Measurements from ENCODE around the gene NIPBL.
"Not testable (repeated sequence)": the region's sequence is repeated elsewhere in the genome, so short reads cannot be mapped to it uniquely, and the experiment has no call there.

The NIPBL gene

GRCh38 chr5:36876299-36876964, at the start of gene NIPBL:
NIPBL (plus strand) TSS chr5:36876769; CDS start chr5:36953697, 76,928 bp downstream.
- DNase-seq (ENCODE audit: low spot score), result peak; percentile 90
- no peak for TF ChIP-seq CTCF (IDR thresholded peaks at IDR 0.05; ENCODE audit: extremely low read depth, missing control alignments)

- no peak for DNase-seq (ENCODE audit: low spot score)
- no peak for TF ChIP-seq CTCF (IDR thresholded peaks at IDR 0.05; ENCODE audit: extremely low read depth, missing control alignments)
These were observed 44.3 kb upstream of the NIPBL start for GRCh38 chr5:36832274-36832673.

GRCh38 chr5:36836831-36837230, 39.7 kb upstream of the NIPBL start:
- DNase-seq (ENCODE audit: low spot score), result no peak

GRCh38 chr5:36839489-36840476, 36.8 kb upstream of the NIPBL start:
- no peak for DNase-seq (ENCODE audit: low spot score)
- no peak for TF ChIP-seq CTCF (IDR thresholded peaks at IDR 0.05; ENCODE audit: extremely low read depth, missing control alignments)

More at GRCh38 chr5:36836831-36837230, 39.7 kb upstream of the NIPBL start:
- no peak for TF ChIP-seq CTCF (IDR thresholded peaks at IDR 0.05; ENCODE audit: extremely low read depth, missing control alignments)

GRCh38 chr5:36841677-36842076, 34.9 kb upstream of the NIPBL start:
- TF ChIP-seq CTCF (IDR thresholded peaks at IDR 0.05; ENCODE audit: extremely low read depth, missing control alignments), result no peak
- no peak for DNase-seq (ENCODE audit: low spot score)

- no peak for DNase-seq (ENCODE audit: low spot score)
- TF ChIP-seq CTCF (IDR thresholded peaks at IDR 0.05; ENCODE audit: extremely low read depth, missing control alignments), result no peak
These were observed 34.5 kb upstream of the NIPBL start for GRCh38 chr5:36842087-36842486.

GRCh38 chr5:36844305-36844704, 32.3 kb upstream of the NIPBL start:
- TF ChIP-seq CTCF (IDR thresholded peaks at IDR 0.05; ENCODE audit: extremely low read depth, missing control alignments), result no peak
- no peak for DNase-seq (ENCODE audit: low spot score)

GRCh38 chr5:36848545-36848944, 28.0 kb upstream of the NIPBL start:
- not testable (repeated sequence) for DNase-seq (ENCODE audit: low spot score)

DNA sequence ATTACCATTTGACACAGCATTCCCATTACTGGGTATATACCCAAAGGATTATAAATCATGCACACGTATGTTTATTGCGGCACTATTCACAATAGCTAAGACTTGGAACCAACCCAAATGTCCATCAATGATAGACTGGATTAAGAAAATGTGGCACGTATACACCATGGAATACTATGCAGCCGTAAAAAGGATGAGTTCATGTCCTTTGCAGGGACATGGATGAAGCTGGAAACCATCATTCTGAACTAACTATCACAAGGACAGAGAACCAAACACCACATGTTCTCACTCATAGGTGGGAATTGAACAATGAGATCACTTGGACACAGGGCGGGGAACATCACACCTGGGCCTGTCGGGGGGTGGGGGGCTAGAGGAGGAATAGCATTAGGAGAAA, 23.7 kb upstream of the NIPBL start:
- DNase-seq (ENCODE audit: low spot score), result not testable (repeated sequence)

Measured in GM20000 (cell line).